B cell (primary cell): ENCODE results near the gene ZNF503. TPM values are rescaled to one million over a fixed set of nuclear protein-coding genes. Genes with fewer than 3 reads are reported as not detected.

Experiments
- ATAC-seq: fragments of 200-7000 bp; cut with Tn5 transposase; one replicate; pipeline ENCODE4 v1.10.0; 2021; ENCODE audit warnings: low read depth, mild to moderate bottlenecking, moderate number of reproducible peaks, moderate library complexity
- CTCF ChIA-PET: fragments of 350-600 bp; sonication (Branson Sonifier 250); formaldehyde crosslinking; loops from one replicate; lab custom pipeline; 2021; ENCODE audit warnings: antibody characterized with exemption, inconsistent platforms; lab: Charles Lee
- POLR2A ChIA-PET: fragments of 350-600 bp; sonication (Branson Sonifier 250); formaldehyde crosslinking; loops from one replicate; lab custom pipeline; 2021; ENCODE audit warnings: antibody characterized with exemption; lab: Charles Lee
- DNase-seq: peaks from one replicate; pipeline ENCODE4 v3.0.0; 2013
- H2AFZ ChIP-seq: 2 replicates; pipeline ENCODE4 v1.6.1; 2012; ENCODE audit warnings: mild to moderate bottlenecking, low read depth, low read length; ENCODE audit not compliant: insufficient read depth, poor library complexity, severe bottlenecking
- H3K27ac ChIP-seq, 2 donors: 1 replicate in 1 of 2; 2 replicates in 1 of 2; pipeline ENCODE4 v1.5.1; 2012 to 2013; ENCODE audit warnings: low read length in 2 of 2, mild to moderate bottlenecking in 2 of 2, moderate library complexity in 1 of 2
- H3K27me3 ChIP-seq, 4 experiments: fragments of 200-600 bp in 1 of 4; sonication (generic) in 1 of 4; replicated peaks in 1 of 4; 1 replicate in 2 of 4; 2 replicates in 2 of 4; pipeline versions ENCODE4 v1.6.1 to v1.7.0; 2013 to 2016; ENCODE audit warnings: low read length in 3 of 4, mild to moderate bottlenecking in 2 of 4, mixed read lengths in 1 of 4, moderate library complexity in 1 of 4; ENCODE audit not compliant: insufficient read depth in 4 of 4, control insufficient read depth in 3 of 4; ENCODE audit errors: control extremely low read depth in 1 of 4
- H3K36me3 ChIP-seq, 2 experiments: replicated peaks in 1 of 2; 1 replicate in 1 of 2; 2 replicates in 1 of 2; pipeline versions ENCODE4 v1.6.1 to v1.7.1; 2013; ENCODE audit warnings: low read length in 1 of 2; ENCODE audit not compliant: insufficient read depth in 2 of 2, control insufficient read depth in 1 of 2; ENCODE audit errors: control extremely low read depth in 1 of 2, extremely low read depth in 1 of 2
- H3K4me1 ChIP-seq, 2 donors: fragments of 200-600 bp in 1 of 2; sonication (generic) in 1 of 2; 1 replicate in 1 of 2; 2 replicates in 1 of 2; pipeline versions ENCODE4 v1.5.1 to v1.6.1; 2013 to 2017; ENCODE audit warnings: low read length in 2 of 2; ENCODE audit not compliant: control insufficient read depth in 2 of 2, insufficient read depth in 2 of 2
- H3K4me2 ChIP-seq: replicated peaks from 2 replicates; pipeline ENCODE3; 2012; ENCODE audit warnings: mild to moderate bottlenecking, low read depth, low read length; ENCODE audit not compliant: poor library complexity, severe bottlenecking
- H3K4me3 ChIP-seq, 5 experiments: fragments of 200-600 bp in 1 of 5; sonication (generic) in 1 of 5; 1 replicate in 3 of 5; 2 replicates in 2 of 5; pipeline versions ENCODE4 v1.5.1 to v1.7.0; 2011 to 2016; ENCODE audit warnings: low read length in 4 of 5, mild to moderate bottlenecking in 4 of 5, low read depth in 2 of 5, control low read depth in 1 of 5, moderate library complexity in 1 of 5; ENCODE audit not compliant: insufficient read depth in 1 of 5; ENCODE audit errors: control extremely low read depth in 1 of 5, extremely low read depth in 1 of 5
- H3K79me2 ChIP-seq: fragments of 200-600 bp; sonication (generic); one replicate; pipeline ENCODE4 v1.6.0; 2016; ENCODE audit warnings: low read length; ENCODE audit not compliant: control insufficient read depth, insufficient read depth
- H3K9ac ChIP-seq: fragments of 200-600 bp; sonication (generic); 2 replicates; pipeline ENCODE4 v1.6.1; 2017; ENCODE audit warnings: mild to moderate bottlenecking, low read length, moderate library complexity
- H3K9me3 ChIP-seq, 3 donors: one replicate each; pipeline versions ENCODE4 v1.6.1 to v1.7.1; 2013; ENCODE audit warnings: low read length in 2 of 3; ENCODE audit not compliant: control insufficient read depth in 2 of 3, insufficient read depth in 1 of 3; ENCODE audit errors: control extremely low read depth in 1 of 3
- H4K20me1 ChIP-seq: 2 replicates; pipeline ENCODE4 v1.6.0; 2012; ENCODE audit warnings: mild to moderate bottlenecking, low read length; ENCODE audit not compliant: insufficient read depth, control insufficient read depth, poor library complexity, severe bottlenecking
- H3K27ac Mint-ChIP-seq: one replicate; pipeline ENCODE4 v1.8.0; 2021; ENCODE audit warnings: mixed read lengths
- H3K27me3 Mint-ChIP-seq: one replicate; pipeline ENCODE4 v1.8.0; 2021; ENCODE audit warnings: mixed read lengths
- H3K4me1 Mint-ChIP-seq: one replicate; pipeline ENCODE4 v1.8.0; 2021; ENCODE audit warnings: mixed read lengths
- H3K4me3 Mint-ChIP-seq: one replicate; pipeline ENCODE4 v1.8.0; 2021; ENCODE audit warnings: mixed read lengths
- H3K9me3 Mint-ChIP-seq: one replicate; pipeline ENCODE4 v1.8.0; 2022; ENCODE audit warnings: mixed read lengths; ENCODE audit not compliant: insufficient read depth
- EZH2 ChIP-seq: IDR thresholded peaks from 2 replicates; pipeline ENCODE4 v1.6.1; 2012; ENCODE audit warnings: borderline replicate concordance, low read depth, mild to moderate bottlenecking, moderate library complexity, low read length; ENCODE audit not compliant: insufficient read depth, poor library complexity, severe bottlenecking
- WGBS: methylation state at CpG from one replicate; pipeline ENCODE4 v1.1.5; 2013; ENCODE audit warnings: missing lambda C conversion rate; ENCODE audit not compliant: insufficient coverage; 5-methylcytosine and 5-hydroxymethylcytosine counted together
- intact Hi-C: fragments of 100-400 bp; cut with micrococcal nuclease; formaldehyde crosslinking; loops from one replicate; pipeline ENCODE4 v1.10.0; 2022
- polyA plus RNA-seq: library from polyadenylated mRNA; depleted of rRNA; stranded (reverse); fragments of >200 nt; gene quantifications from 2 replicates; pipeline ENCODE4 v1.2.3, GENCODE V29; 2012
- total RNA-seq, 2 donors: library from RNA; stranded (reverse); fragments of 120-200 nt in 1 of 2; gene quantifications; 1 replicate in 1 of 2; 2 replicates in 1 of 2; pipeline versions ENCODE4 v1.2.3 to v1.2.4, GENCODE V29; 2013 to 2022
- TF ChIP-seq, protein P1 (sequence below): fragments of 200-600 bp; IDR thresholded peaks from one replicate; pipeline ENCODE4 v1.8.0; 2022; ENCODE audit warnings: antibody characterized with exemption, mild to moderate bottlenecking

ZNF503 gene
- total and polyA plus RNA-seq, 2 donors (not counting 1 experiment from before 2014, with no cell fraction given): 0.04 TPM; not detected in 1

DNA sequence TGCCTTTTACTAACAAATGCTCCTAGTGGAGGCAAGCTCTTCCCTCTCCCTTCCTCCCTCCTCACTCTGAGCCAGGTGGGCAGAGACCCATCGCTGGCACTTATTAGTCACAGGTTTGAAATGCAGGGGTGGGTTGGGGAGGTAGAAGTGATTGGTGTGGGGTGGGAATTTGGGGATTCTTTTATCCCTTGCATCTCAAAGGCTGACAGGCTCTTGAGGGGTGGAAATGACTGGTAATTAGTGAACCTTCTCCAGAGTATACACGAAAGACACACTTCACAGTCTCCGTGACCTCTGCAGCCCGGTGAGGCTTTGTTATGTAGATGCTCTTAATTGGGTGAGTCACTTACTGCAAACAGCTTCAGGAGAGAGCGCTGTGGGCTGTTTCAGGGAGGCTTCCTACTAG, 16.0 kb upstream of the ZNF503 start:
- WGBS: no CpG with 5 or more reads among the region's 5 CpGs
- H3K4me1 Mint-ChIP-seq: no peaks in the 10 kb centered on the region
- Histone ChIP-seq H3K27ac (no peak overlapping the region), H3K4me3 (no peak overlapping the region), H4K20me1 (no peaks in the 10 kb centered on the region), H3K9ac (no peak overlapping the region), H3K79me2 (no peaks in the 10 kb centered on the region), H2AFZ (no peak overlapping the region), H3K4me2 (no peak overlapping the region), H3K4me1 (no peaks in the 10 kb centered on the region), H3K27me3 (peaks cover 0 to 21% (median 0%) of the 10 kb centered on the region in 4 experiments), H3K9me3 (no peaks in the 10 kb centered on the region), H3K36me3 (no peaks in the 10 kb centered on the region)
- POLR2A ChIA-PET: no interaction called here
- TF ChIP-seq EZH2: no peak
- TF ChIP-seq, protein P1, sequence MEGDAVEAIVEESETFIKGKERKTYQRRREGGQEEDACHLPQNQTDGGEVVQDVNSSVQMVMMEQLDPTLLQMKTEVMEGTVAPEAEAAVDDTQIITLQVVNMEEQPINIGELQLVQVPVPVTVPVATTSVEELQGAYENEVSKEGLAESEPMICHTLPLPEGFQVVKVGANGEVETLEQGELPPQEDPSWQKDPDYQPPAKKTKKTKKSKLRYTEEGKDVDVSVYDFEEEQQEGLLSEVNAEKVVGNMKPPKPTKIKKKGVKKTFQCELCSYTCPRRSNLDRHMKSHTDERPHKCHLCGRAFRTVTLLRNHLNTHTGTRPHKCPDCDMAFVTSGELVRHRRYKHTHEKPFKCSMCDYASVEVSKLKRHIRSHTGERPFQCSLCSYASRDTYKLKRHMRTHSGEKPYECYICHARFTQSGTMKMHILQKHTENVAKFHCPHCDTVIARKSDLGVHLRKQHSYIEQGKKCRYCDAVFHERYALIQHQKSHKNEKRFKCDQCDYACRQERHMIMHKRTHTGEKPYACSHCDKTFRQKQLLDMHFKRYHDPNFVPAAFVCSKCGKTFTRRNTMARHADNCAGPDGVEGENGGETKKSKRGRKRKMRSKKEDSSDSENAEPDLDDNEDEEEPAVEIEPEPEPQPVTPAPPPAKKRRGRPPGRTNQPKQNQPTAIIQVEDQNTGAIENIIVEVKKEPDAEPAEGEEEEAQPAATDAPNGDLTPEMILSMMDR: no peak
- CTCF ChIA-PET: no interaction called here
- ATAC-seq (no peak), DNase-seq (no peak)
- H3K9me3 Mint-ChIP-seq: no peaks in the 10 kb centered on the region
- H3K4me3 Mint-ChIP-seq: no peak overlapping the region
- peaks cover 42% of the 10 kb centered on the region for H3K27me3 Mint-ChIP-seq
- intact Hi-C loops: no loop called here
- no peak overlapping the region for H3K27ac Mint-ChIP-seq

DNA sequence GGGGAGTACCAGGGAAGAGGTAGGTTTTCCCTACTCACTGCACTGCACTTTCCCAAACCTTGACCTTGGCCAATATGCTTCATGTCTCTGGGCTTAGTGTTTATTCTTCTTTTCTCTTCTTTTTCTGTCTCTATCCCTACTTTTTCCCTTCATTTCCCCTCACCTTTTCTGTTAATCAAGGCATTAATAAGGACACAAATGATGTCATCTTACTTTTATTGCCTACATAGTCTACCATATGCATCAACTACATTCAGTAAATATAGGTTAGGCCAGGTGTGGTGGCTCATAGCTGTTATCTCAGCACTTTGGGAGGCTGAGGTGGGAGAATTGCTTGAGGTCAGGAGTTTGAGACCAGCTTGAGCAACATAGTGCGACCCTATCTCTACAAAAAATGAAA, 13.0 kb upstream of the ZNF503 start:
- no peaks in the 10 kb centered on the region for H3K9me3 Mint-ChIP-seq
- TF ChIP-seq, protein P1: no peak
- no peak for TF ChIP-seq EZH2
- H3K27ac Mint-ChIP-seq: no peak overlapping the region
- Histone ChIP-seq H3K79me2 (no peaks in the 10 kb centered on the region), H4K20me1 (no peaks in the 10 kb centered on the region), H3K9ac (no peak overlapping the region), H3K27ac (no peak overlapping the region), H3K4me2 (no peak overlapping the region), H3K27me3 (peaks cover 0 to 36% (median 9%) of the 10 kb centered on the region in 4 experiments), H3K4me3 (no peak overlapping the region), H3K4me1 (peaks cover 4 to 5% of the 10 kb centered on the region in 2 donors), H3K36me3 (no peaks in the 10 kb centered on the region), H2AFZ (no peak overlapping the region), H3K9me3 (peaks cover 0 to 4% (median 1%) of the 10 kb centered on the region in 3 donors)
- WGBS: no CpG with 5 or more reads among the region's 1 CpG
- CTCF ChIA-PET: no interaction called here
- DNase-seq (no peak), ATAC-seq (no peak)
- H3K4me1 Mint-ChIP-seq: peaks cover 9% of the 10 kb centered on the region
- intact Hi-C loops: no loop called here
- H3K4me3 Mint-ChIP-seq: no peak overlapping the region
- H3K27me3 Mint-ChIP-seq: peaks cover 59% of the 10 kb centered on the region
- POLR2A ChIA-PET: no interaction called here
